ENCODE measurements around the gene SS18L1.

Gene SS18L1

GRCh38 chr20:62211216-62211615, 67.6 kb downstream of the SS18L1 start:
- H2AFZ ChIP-seq (ENCODE audit: low read depth, low read length) = no peak overlapping the region
- H3K27ac ChIP-seq (ENCODE audit: low read length, poor library complexity, severe bottlenecking) = no peak overlapping the region
- no peak overlapping the region for H2BK12ac ChIP-seq (ENCODE audit: low read length in 2 of 2)
- peaks cover 43 to 67% of the 10 kb centered on the region in 2 experiments for H3K27me3 ChIP-seq (ENCODE audit: control insufficient read depth in 1 of 2, insufficient read depth in 1 of 2, low read length in 2 of 2)
- H3K9me3 ChIP-seq (ENCODE audit: control insufficient read depth, low read length) = no peaks in the 10 kb centered on the region
- H3K4me1 ChIP-seq (ENCODE audit: control insufficient read depth, insufficient read depth, low read depth, low read length) = peaks cover 4% of the 10 kb centered on the region
- H2BK120ac ChIP-seq (ENCODE audit: low read depth, low read length) = no peak overlapping the region
- H3K36me3 ChIP-seq (ENCODE audit: control insufficient read depth in 1 of 2, insufficient read depth in 2 of 2, low read depth in 1 of 2, low read length in 2 of 2) = peaks cover 0 to 7% of the 10 kb centered on the region in 2 experiments
- H3K18ac ChIP-seq (ENCODE audit: low read depth in 1 of 2, low read length in 2 of 2) = no peak overlapping the region
- no peak overlapping the region for H2BK15ac ChIP-seq (ENCODE audit: low read depth, poor library complexity, severe bottlenecking)
- no peak overlapping the region for H3K4me3 ChIP-seq (ENCODE audit: insufficient read depth in 1 of 2, low read depth in 1 of 2, low read length in 2 of 2)
- no peak overlapping the region for H3K4ac ChIP-seq (ENCODE audit: low read depth in 1 of 2, low read length in 2 of 2)
- no peak overlapping the region for H2AK5ac ChIP-seq (ENCODE audit: low read length, severe bottlenecking)
- no peak overlapping the region for H3K14ac ChIP-seq (ENCODE audit: low read length in 2 of 2)
- H4K91ac ChIP-seq (ENCODE audit: low read length) = no peak overlapping the region
- no peak overlapping the region for H2BK5ac ChIP-seq (ENCODE audit: low read depth, low read length, poor library complexity, severe bottlenecking)
- DNase-seq = no peak
- H3K79me1 ChIP-seq (replicated peaks; ENCODE audit: low read length, poor library complexity, severe bottlenecking) = no peaks in the 10 kb centered on the region
- H3K23ac ChIP-seq (ENCODE audit: low read length in 2 of 2) = no peak overlapping the region
- no peak overlapping the region for H4K8ac ChIP-seq (ENCODE audit: low read length)
- 83% methylated on average over 8 of the region's 8 CpGs for WGBS
- H3K9ac ChIP-seq (ENCODE audit: low read length) = no peak overlapping the region
- no peak overlapping the region for H3K4me2 ChIP-seq (ENCODE audit: low read length, poor library complexity, severe bottlenecking)

GRCh38 chr20:62211769-62212288, 68.3 kb downstream of the SS18L1 start:
- Histone ChIP-seq H3K23ac (ENCODE audit: low read length in 2 of 2) (no peak overlapping the region), H3K27ac (ENCODE audit: low read length, poor library complexity, severe bottlenecking) (no peak overlapping the region), H3K14ac (ENCODE audit: low read length in 2 of 2) (no peak overlapping the region), H3K4me3 (ENCODE audit: insufficient read depth in 1 of 2, low read depth in 1 of 2, low read length in 2 of 2) (no peak overlapping the region), H3K79me1 (replicated peaks; ENCODE audit: low read length, poor library complexity, severe bottlenecking) (no peaks in the 10 kb centered on the region), H3K18ac (ENCODE audit: low read depth in 1 of 2, low read length in 2 of 2) (no peak overlapping the region), H3K36me3 (ENCODE audit: control insufficient read depth in 1 of 2, insufficient read depth in 2 of 2, low read depth in 1 of 2, low read length in 2 of 2) (peaks cover 0 to 4% of the 10 kb centered on the region in 2 experiments), H3K4me1 (ENCODE audit: control insufficient read depth, insufficient read depth, low read depth, low read length) (peaks cover 4% of the 10 kb centered on the region), H2AK5ac (ENCODE audit: low read length, severe bottlenecking) (no peak overlapping the region), H3K27me3 (ENCODE audit: control insufficient read depth in 1 of 2, insufficient read depth in 1 of 2, low read length in 2 of 2) (peaks cover 46 to 72% of the 10 kb centered on the region in 2 experiments), H2BK15ac (ENCODE audit: low read depth, poor library complexity, severe bottlenecking) (no peak overlapping the region), H2BK12ac (ENCODE audit: low read length in 2 of 2) (no peak overlapping the region), H3K4me2 (ENCODE audit: low read length, poor library complexity, severe bottlenecking) (no peak overlapping the region), H2AFZ (ENCODE audit: low read depth, low read length) (no peak overlapping the region), H4K91ac (ENCODE audit: low read length) (no peak overlapping the region), H2BK120ac (ENCODE audit: low read depth, low read length) (no peak overlapping the region), H3K9ac (ENCODE audit: low read length) (no peak overlapping the region), H3K9me3 (ENCODE audit: control insufficient read depth, low read length) (no peaks in the 10 kb centered on the region), H2BK5ac (ENCODE audit: low read depth, low read length, poor library complexity, severe bottlenecking) (no peak overlapping the region), H3K4ac (ENCODE audit: low read depth in 1 of 2, low read length in 2 of 2) (no peak overlapping the region), H4K8ac (ENCODE audit: low read length) (no peak overlapping the region)
- 92% methylated on average over 9 of the region's 9 CpGs for WGBS
- DNase-seq = no peak

- H3K9ac ChIP-seq (ENCODE audit: low read length) = no peak overlapping the region
- 68% methylated on average over 10 of the region's 10 CpGs for WGBS
- H2AFZ ChIP-seq (ENCODE audit: low read depth, low read length) = no peak overlapping the region
- H3K4me3 ChIP-seq (ENCODE audit: insufficient read depth in 1 of 2, low read depth in 1 of 2, low read length in 2 of 2) = no peak overlapping the region
- H3K18ac ChIP-seq (ENCODE audit: low read depth in 1 of 2, low read length in 2 of 2) = no peak overlapping the region
- H3K79me1 ChIP-seq (replicated peaks; ENCODE audit: low read length, poor library complexity, severe bottlenecking) = no peaks in the 10 kb centered on the region
- H3K36me3 ChIP-seq (ENCODE audit: control insufficient read depth in 1 of 2, insufficient read depth in 2 of 2, low read depth in 1 of 2, low read length in 2 of 2) = peaks cover 0 to 4% of the 10 kb centered on the region in 2 experiments
- H2BK5ac ChIP-seq (ENCODE audit: low read depth, low read length, poor library complexity, severe bottlenecking) = no peak overlapping the region
- DNase-seq = no peak
- peaks cover 6% of the 10 kb centered on the region for H3K4me1 ChIP-seq (ENCODE audit: control insufficient read depth, insufficient read depth, low read depth, low read length)
- no peak overlapping the region for H4K8ac ChIP-seq (ENCODE audit: low read length)
- H2AK5ac ChIP-seq (ENCODE audit: low read length, severe bottlenecking) = no peak overlapping the region
- no peak overlapping the region for H3K4me2 ChIP-seq (ENCODE audit: low read length, poor library complexity, severe bottlenecking)
- no peaks in the 10 kb centered on the region for H3K9me3 ChIP-seq (ENCODE audit: control insufficient read depth, low read length)
- H2BK120ac ChIP-seq (ENCODE audit: low read depth, low read length) = no peak overlapping the region
- H3K23ac ChIP-seq (ENCODE audit: low read length in 2 of 2) = no peak overlapping the region
- H3K27me3 ChIP-seq (ENCODE audit: control insufficient read depth in 1 of 2, insufficient read depth in 1 of 2, low read length in 2 of 2) = peaks cover 51 to 77% of the 10 kb centered on the region in 2 experiments
- H3K14ac ChIP-seq (ENCODE audit: low read length in 2 of 2) = peak overlapping the region in 1 of 2 experiments; percentile 89
- no peak overlapping the region for H3K27ac ChIP-seq (ENCODE audit: low read length, poor library complexity, severe bottlenecking)
- H3K4ac ChIP-seq (ENCODE audit: low read depth in 1 of 2, low read length in 2 of 2) = no peak overlapping the region
- H2BK15ac ChIP-seq (ENCODE audit: low read depth, poor library complexity, severe bottlenecking) = no peak overlapping the region
- H4K91ac ChIP-seq (ENCODE audit: low read length) = no peak overlapping the region
- no peak overlapping the region for H2BK12ac ChIP-seq (ENCODE audit: low read length in 2 of 2)
Observed at GRCh38 chr20:62212299-62212698, 68.7 kb downstream of the SS18L1 start.

- Histone ChIP-seq H3K79me1 (replicated peaks; ENCODE audit: low read length, poor library complexity, severe bottlenecking) (no peaks in the 10 kb centered on the region), H3K27ac (ENCODE audit: low read length, poor library complexity, severe bottlenecking) (no peak overlapping the region), H2BK12ac (ENCODE audit: low read length in 2 of 2) (no peak overlapping the region), H3K9me3 (ENCODE audit: control insufficient read depth, low read length) (no peaks in the 10 kb centered on the region), H3K4me2 (ENCODE audit: low read length, poor library complexity, severe bottlenecking) (no peak overlapping the region), H2BK120ac (ENCODE audit: low read depth, low read length) (no peak overlapping the region), H3K18ac (ENCODE audit: low read depth in 1 of 2, low read length in 2 of 2) (no peak overlapping the region), H2AK5ac (ENCODE audit: low read length, severe bottlenecking) (no peak overlapping the region), H2AFZ (ENCODE audit: low read depth, low read length) (no peak overlapping the region), H3K4ac (ENCODE audit: low read depth in 1 of 2, low read length in 2 of 2) (no peak overlapping the region), H2BK5ac (ENCODE audit: low read depth, low read length, poor library complexity, severe bottlenecking) (no peak overlapping the region), H3K4me3 (ENCODE audit: insufficient read depth in 1 of 2, low read depth in 1 of 2, low read length in 2 of 2) (no peak overlapping the region), H3K27me3 (ENCODE audit: control insufficient read depth in 1 of 2, insufficient read depth in 1 of 2, low read length in 2 of 2) (peaks cover 69 to 88% of the 10 kb centered on the region in 2 experiments), H2BK15ac (ENCODE audit: low read depth, poor library complexity, severe bottlenecking) (no peak overlapping the region), H3K4me1 (ENCODE audit: control insufficient read depth, insufficient read depth, low read depth, low read length) (peaks cover 9% of the 10 kb centered on the region), H3K9ac (ENCODE audit: low read length) (no peak overlapping the region), H4K91ac (ENCODE audit: low read length) (no peak overlapping the region), H3K36me3 (ENCODE audit: control insufficient read depth in 1 of 2, insufficient read depth in 2 of 2, low read depth in 1 of 2, low read length in 2 of 2) (no peaks in the 10 kb centered on the region), H4K8ac (ENCODE audit: low read length) (no peak overlapping the region), H3K23ac (ENCODE audit: low read length in 2 of 2) (no peak overlapping the region), H3K14ac (ENCODE audit: low read length in 2 of 2) (no peak overlapping the region)
- WGBS = 71% methylated on average over 12 of the region's 12 CpGs
- no peak for DNase-seq
Observed at GRCh38 chr20:62214067-62214466, 70.5 kb downstream of the SS18L1 start.

Data from mesenchymal stem cell (in vitro differentiated cells and primary cell).